ENCODE data around the gene CDYL2. TPM values are rescaled to one million over a fixed set of nuclear protein-coding genes. Genes with fewer than 3 reads are reported as not detected.

The CDYL2 gene
- total RNA-seq, 2 experiments from 2014 or later = 0.98 to 2.5 TPM

GRCh38 chr16:80710918-80711317 is 93.5 kb downstream of the CDYL2 start:
- no peaks in the 10 kb centered on the region for H3K36me3 ChIP-seq (ENCODE audit: insufficient read depth, low read length)
- H3K4me2 ChIP-seq (ENCODE audit: low read length) = peak overlapping the region; percentile 20; the same call in 1 of the 2 replicates
- BruUV-seq (replicated peaks) = no TSS peak
- no peaks in the 10 kb centered on the region for H3K9me2 ChIP-seq (ENCODE audit: insufficient read depth, low read length)
- no peaks in the 10 kb centered on the region for H3K9me3 ChIP-seq (ENCODE audit: low read length)
- intact Hi-C loops (cut with micrococcal nuclease; ENCODE audit: unreplicated experiment) = no loop called here
- ChIA-PET POLR2A (interaction anchor here (0.7 kb wide), 1 partner anchor 168 kb away, joined by 3 read pairs; no protein-coding TSS in a partner anchor), CTCF (ENCODE audit: unreplicated experiment) (no interaction called here)
- no peak for TF ChIP-seq EZH2phosphoT487 (IDR thresholded peaks at IDR 0.05; ENCODE audit: borderline replicate concordance, low read depth, low read length)
- no peak for TF ChIP-seq CTCF (conservative IDR thresholded peaks at IDR 0.05; ENCODE audit: low read length)
- no peak overlapping the region for H2AFZ ChIP-seq (ENCODE audit: low read length)
- no peaks in the 10 kb centered on the region for H3K79me2 ChIP-seq (ENCODE audit: insufficient read depth, low read depth, low read length)
- H3K27ac ChIP-seq (ENCODE audit: low read depth, low read length, poor library complexity, severe bottlenecking) = no peak overlapping the region
- peak; percentile 4 for DNase-seq (ENCODE audit: low spot score)
- H3K4me1 ChIP-seq (ENCODE audit: insufficient read depth, low read length, poor library complexity, severe bottlenecking) = no peaks in the 10 kb centered on the region
- no peaks in the 10 kb centered on the region for H4K20me1 ChIP-seq (ENCODE audit: insufficient read depth, low read length)
- no peak overlapping the region for H3K4me3 ChIP-seq (ENCODE audit: low read depth, low read length, poor library complexity, severe bottlenecking)

- no peak for TF ChIP-seq EZH2phosphoT487 (IDR thresholded peaks at IDR 0.05; ENCODE audit: borderline replicate concordance, low read depth, low read length)
- no peak for TF ChIP-seq CTCF (conservative IDR thresholded peaks at IDR 0.05; ENCODE audit: low read length)
- Histone ChIP-seq H3K4me2 (ENCODE audit: low read length) (no peak overlapping the region), H3K27ac (ENCODE audit: low read depth, low read length, poor library complexity, severe bottlenecking) (no peak overlapping the region), H3K36me3 (ENCODE audit: insufficient read depth, low read length) (no peaks in the 10 kb centered on the region), H3K4me1 (ENCODE audit: insufficient read depth, low read length, poor library complexity, severe bottlenecking) (no peaks in the 10 kb centered on the region), H3K9me3 (ENCODE audit: low read length) (no peaks in the 10 kb centered on the region), H4K20me1 (ENCODE audit: insufficient read depth, low read length) (no peaks in the 10 kb centered on the region), H3K9me2 (ENCODE audit: insufficient read depth, low read length) (no peaks in the 10 kb centered on the region), H3K79me2 (ENCODE audit: insufficient read depth, low read depth, low read length) (no peaks in the 10 kb centered on the region), H2AFZ (ENCODE audit: low read length) (no peak overlapping the region), H3K4me3 (ENCODE audit: low read depth, low read length, poor library complexity, severe bottlenecking) (no peak overlapping the region)
- POLR2A ChIA-PET = no interaction called here
- BruUV-seq (replicated peaks) = no TSS peak
- CTCF ChIA-PET (ENCODE audit: unreplicated experiment) = no interaction called here
- no peak for DNase-seq (ENCODE audit: low spot score)
- intact Hi-C loops (cut with micrococcal nuclease; ENCODE audit: unreplicated experiment) = no loop called here
These were observed 95.6 kb downstream of the CDYL2 start for GRCh38 chr16:80708823-80709222.

GRCh38 chr16:80707686-80708085 is 96.7 kb downstream of the CDYL2 start:
- Histone ChIP-seq H3K9me3 (ENCODE audit: low read length) (no peaks in the 10 kb centered on the region), H3K9me2 (ENCODE audit: insufficient read depth, low read length) (no peaks in the 10 kb centered on the region), H3K27ac (ENCODE audit: low read depth, low read length, poor library complexity, severe bottlenecking) (no peak overlapping the region), H2AFZ (ENCODE audit: low read length) (no peak overlapping the region), H3K36me3 (ENCODE audit: insufficient read depth, low read length) (no peaks in the 10 kb centered on the region), H4K20me1 (ENCODE audit: insufficient read depth, low read length) (no peaks in the 10 kb centered on the region), H3K4me1 (ENCODE audit: insufficient read depth, low read length, poor library complexity, severe bottlenecking) (no peaks in the 10 kb centered on the region), H3K4me3 (ENCODE audit: low read depth, low read length, poor library complexity, severe bottlenecking) (no peak overlapping the region), H3K4me2 (ENCODE audit: low read length) (no peak overlapping the region), H3K79me2 (ENCODE audit: insufficient read depth, low read depth, low read length) (no peaks in the 10 kb centered on the region)
- intact Hi-C loops (cut with micrococcal nuclease; ENCODE audit: unreplicated experiment) = no loop called here
- no TSS peak for BruUV-seq (replicated peaks)
- DNase-seq (ENCODE audit: low spot score) = no peak
- ChIA-PET CTCF (ENCODE audit: unreplicated experiment) (no interaction called here), POLR2A (no interaction called here)
- TF ChIP-seq EZH2phosphoT487 (IDR thresholded peaks at IDR 0.05; ENCODE audit: borderline replicate concordance, low read depth, low read length) (no peak), CTCF (conservative IDR thresholded peaks at IDR 0.05; ENCODE audit: low read length) (no peak)
